ENCODE data around the gene LRFN3.
A peak's percentile ranks its signal among the peaks of the same experiment; 100 is the strongest.
"Not testable (repeated sequence)": the region's sequence is repeated elsewhere in the genome, so short reads cannot be mapped to it uniquely, and the experiment has no call there.

Gene LRFN3

GRCh38 chr19:35939307-35940077 is 3.3 kb downstream of the LRFN3 start:
- DNase-seq, result no peak

GRCh38 chr19:35940078-35940775 is 4.1 kb downstream of the LRFN3 start:
- no peak for DNase-seq

GRCh38 chr19:35940839-35941238 is 4.7 kb downstream of the LRFN3 start:
- DNase-seq, result no peak

- no peak for DNase-seq
Measured at GRCh38 chr19:35942235-35942634, 6.1 kb downstream of the LRFN3 start.

- no peak for DNase-seq
Measured at GRCh38 chr19:35943321-35944301, 7.4 kb downstream of the LRFN3 start.

GRCh38 chr19:35944556-35944955 is 8.4 kb downstream of the LRFN3 start:
- no peak for DNase-seq

- DNase-seq, result no peak
Measured at GRCh38 chr19:35945121-35945790, 9.1 kb downstream of the LRFN3 start.

- DNase-seq, result no peak
Measured at GRCh38 chr19:35946203-35946602, 10.0 kb downstream of the LRFN3 start.

- no peak for DNase-seq
Measured at GRCh38 chr19:35949131-35949530, 13.0 kb downstream of the LRFN3 start.

GRCh38 chr19:35955881-35956634 is 19.9 kb downstream of the LRFN3 start:
- no peak for DNase-seq

- DNase-seq, result not testable (repeated sequence)
Measured at GRCh38 chr19:35957411-35957810, 21.2 kb downstream of the LRFN3 start.

GRCh38 chr19:35958660-35959039 is 22.5 kb downstream of the LRFN3 start:
- no peak for DNase-seq

GRCh38 chr19:35959040-35959967 is 23.1 kb downstream of the LRFN3 start:
- no peak for DNase-seq

- no peak for DNase-seq
Measured at GRCh38 chr19:35959968-35960320, 23.8 kb downstream of the LRFN3 start.

- DNase-seq, result no peak
Measured at GRCh38 chr19:35960432-35960972, 24.3 kb downstream of the LRFN3 start.

GRCh38 chr19:35963514-35963913 is 27.3 kb downstream of the LRFN3 start:
- no peak for DNase-seq

- no peak for DNase-seq
Measured at GRCh38 chr19:35966771-35967170, 30.6 kb downstream of the LRFN3 start.

GRCh38 chr19:35973487-35973886 is 37.3 kb downstream of the LRFN3 start:
- DNase-seq, result no peak

GRCh38 chr19:35975608-35976214 is 39.5 kb downstream of the LRFN3 start:
- peak in 1 of 2 experiments; percentile 12 for DNase-seq
